Left lung (tissue), 10 donors: ENCODE measurements around the gene CADM4. TPM values are rescaled to one million over a fixed set of nuclear protein-coding genes. Genes with fewer than 3 reads are reported as not detected.

Source experiments
- ATAC-seq: fragments of 200-7000 bp; cut with Tn5 transposase; one replicate; pipeline ENCODE4 v1.9.1; 2020; ENCODE audit warnings: moderate library complexity
- DNase-seq, 4 donors: peaks; one replicate each; pipeline ENCODE4 v3.0.0-alpha.2; 2013 to 2020
- H3K27ac ChIP-seq, 2 donors: fragments of 200-600 bp; sonication (generic) in 1 of 2; one replicate each; pipeline versions ENCODE4 v1.5.0 to v1.8.0; 2020 to 2021
- H3K27me3 ChIP-seq, 2 donors: fragments of 200-600 bp; sonication (generic) in 1 of 2; one replicate each; pipeline versions ENCODE4 v1.5.0 to v1.8.0; 2020 to 2021
- H3K36me3 ChIP-seq, 2 donors: fragments of 200-600 bp; sonication (generic) in 1 of 2; one replicate each; pipeline versions ENCODE4 v1.5.0 to v1.8.0; 2020 to 2021
- H3K4me1 ChIP-seq, 2 donors: fragments of 200-600 bp; one replicate each; pipeline ENCODE4 v1.8.0; 2021
- H3K4me3 ChIP-seq, 2 donors: fragments of 200-600 bp; sonication (generic) in 1 of 2; one replicate each; pipeline versions ENCODE4 v1.5.0 to v1.8.0; 2020 to 2021; ENCODE audit warnings: mild to moderate bottlenecking in 1 of 2
- H3K9me3 ChIP-seq, 2 donors: fragments of 200-600 bp; sonication (generic) in 1 of 2; one replicate each; pipeline versions ENCODE4 v1.5.0 to v1.8.0; 2020 to 2021
- CTCF ChIP-seq, 2 donors: fragments of 200-600 bp; sonication (generic) in 1 of 2; IDR thresholded peaks; one replicate each; pipeline versions ENCODE4 v1.5.0 to v1.8.0; 2021; ENCODE audit warnings: antibody characterized with exemption in 2 of 2
- intact Hi-C, 2 donors: fragments of 100-400 bp; cut with DNase I; formaldehyde crosslinking; loops; one replicate each; pipeline versions ENCODE4 v1.11.2 to v1.14.2; 2022
- polyA plus RNA-seq, 6 donors: library from polyadenylated mRNA; unstranded; fragments of 120-200 nt; gene quantifications; one replicate each; pipeline ENCODE4 v1.2.1, GENCODE V29; 2013; ENCODE audit not compliant: insufficient read length in 6 of 6
- total RNA-seq, 2 donors: library from RNA; stranded (reverse); fragmentation: NEBNext Ultra II Directional; extraction: Animal tissue kit (Norgen Biotek cat#: 25700); gene quantifications; one replicate each; pipeline ENCODE4 v1.2.1, GENCODE V29; 2021
- donor health status: DM: no; HTN: yes; CAD: no.
- donor health status: DM: no; HTN: no; CAD: no.

The CADM4 gene
- total and polyA plus RNA-seq, 8 donors: 4.7 to 24.0 (median 19.6) TPM

GRCh38 chr19:43618921-43619261, 20.8 kb downstream of the CADM4 start:
- no peaks in the 10 kb centered on the region for H3K9me3 ChIP-seq
- H3K36me3 ChIP-seq: peaks cover 0 to 4% of the 10 kb centered on the region in 2 donors
- intact Hi-C loops: no loop called here
- TF ChIP-seq CTCF (IDR thresholded peaks at IDR 0.05): no peak
- ATAC-seq (peak; percentile 42), DNase-seq (peak in 1 of 4 donors; percentile 45)
- peak overlapping the region; percentile 94 to 95 for H3K27ac ChIP-seq
- H3K27me3 ChIP-seq: no peaks in the 10 kb centered on the region
- H3K4me3 ChIP-seq: peak overlapping the region; percentile 67 to 79
- peaks cover 6 to 14% of the 10 kb centered on the region in 2 donors for H3K4me1 ChIP-seq

- intact Hi-C loops: no loop called here
- Histone ChIP-seq H3K4me3 (no peak overlapping the region), H3K27me3 (no peaks in the 10 kb centered on the region), H3K9me3 (no peaks in the 10 kb centered on the region), H3K36me3 (peaks cover 0 to 21% of the 10 kb centered on the region in 2 donors), H3K27ac (no peak overlapping the region), H3K4me1 (peaks cover 6 to 14% of the 10 kb centered on the region in 2 donors)
- no peak for ATAC-seq
- TF ChIP-seq CTCF (IDR thresholded peaks at IDR 0.05): no peak
- DNase-seq: no peak
Measured at GRCh38 chr19:43616954-43617353, 22.7 kb downstream of the CADM4 start.

GRCh38 chr19:43616306-43616705, 23.3 kb downstream of the CADM4 start:
- Histone ChIP-seq H3K9me3 (no peaks in the 10 kb centered on the region), H3K27ac (no peak overlapping the region), H3K27me3 (no peaks in the 10 kb centered on the region), H3K36me3 (peaks cover 0 to 28% of the 10 kb centered on the region in 2 donors), H3K4me3 (no peak overlapping the region), H3K4me1 (peaks cover 6 to 14% of the 10 kb centered on the region in 2 donors)
- DNase-seq: no peak
- no peak for TF ChIP-seq CTCF (IDR thresholded peaks at IDR 0.05)
- ATAC-seq: no peak
- intact Hi-C loops: no loop called here

GRCh38 chr19:43612374-43612773, 27.3 kb downstream of the CADM4 start:
- no peak overlapping the region for H3K4me3 ChIP-seq
- DNase-seq (no peak), ATAC-seq (no peak)
- intact Hi-C loops: no loop called here
- H3K9me3 ChIP-seq: no peaks in the 10 kb centered on the region
- H3K27ac ChIP-seq: no peak overlapping the region
- H3K27me3 ChIP-seq: no peaks in the 10 kb centered on the region
- no peak for TF ChIP-seq CTCF (IDR thresholded peaks at IDR 0.05)
- peaks cover 0 to 36% of the 10 kb centered on the region in 2 donors for H3K36me3 ChIP-seq
- H3K4me1 ChIP-seq: no peaks in the 10 kb centered on the region

GRCh38 chr19:43611788-43612187, 27.9 kb downstream of the CADM4 start, which contains the start of gene SRRM5:
SRRM5 (plus strand) TSS chr19:43612088; CDS start chr19:43612122, 34 bp downstream.
- H3K4me1 ChIP-seq: no peaks in the 10 kb centered on the region
- ATAC-seq (no peak), DNase-seq (no peak)
- H3K27me3 ChIP-seq: no peaks in the 10 kb centered on the region
- H3K9me3 ChIP-seq: no peaks in the 10 kb centered on the region
- no peak within 1 kb of the TSS for H3K27ac ChIP-seq
- intact Hi-C loops: no loop called here
- peaks cover 0 to 36% of the 10 kb centered on the region in 2 donors for H3K36me3 ChIP-seq
- TF ChIP-seq CTCF (IDR thresholded peaks at IDR 0.05): no peak
- H3K4me3 ChIP-seq: no peak within 1 kb of the TSS
